CD4-positive, alpha-beta T cell treated with Interleukin-4 for 1 hour (primary cell): ENCODE data around the gene PIGA.

Source experiments
- DNase-seq, 2 donors: peaks; one replicate each; pipeline ENCODE4 v3.0.0-alpha.2; 2020 to 2022

PIGA gene, protein sequence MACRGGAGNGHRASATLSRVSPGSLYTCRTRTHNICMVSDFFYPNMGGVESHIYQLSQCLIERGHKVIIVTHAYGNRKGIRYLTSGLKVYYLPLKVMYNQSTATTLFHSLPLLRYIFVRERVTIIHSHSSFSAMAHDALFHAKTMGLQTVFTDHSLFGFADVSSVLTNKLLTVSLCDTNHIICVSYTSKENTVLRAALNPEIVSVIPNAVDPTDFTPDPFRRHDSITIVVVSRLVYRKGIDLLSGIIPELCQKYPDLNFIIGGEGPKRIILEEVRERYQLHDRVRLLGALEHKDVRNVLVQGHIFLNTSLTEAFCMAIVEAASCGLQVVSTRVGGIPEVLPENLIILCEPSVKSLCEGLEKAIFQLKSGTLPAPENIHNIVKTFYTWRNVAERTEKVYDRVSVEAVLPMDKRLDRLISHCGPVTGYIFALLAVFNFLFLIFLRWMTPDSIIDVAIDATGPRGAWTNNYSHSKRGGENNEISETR

DNA sequence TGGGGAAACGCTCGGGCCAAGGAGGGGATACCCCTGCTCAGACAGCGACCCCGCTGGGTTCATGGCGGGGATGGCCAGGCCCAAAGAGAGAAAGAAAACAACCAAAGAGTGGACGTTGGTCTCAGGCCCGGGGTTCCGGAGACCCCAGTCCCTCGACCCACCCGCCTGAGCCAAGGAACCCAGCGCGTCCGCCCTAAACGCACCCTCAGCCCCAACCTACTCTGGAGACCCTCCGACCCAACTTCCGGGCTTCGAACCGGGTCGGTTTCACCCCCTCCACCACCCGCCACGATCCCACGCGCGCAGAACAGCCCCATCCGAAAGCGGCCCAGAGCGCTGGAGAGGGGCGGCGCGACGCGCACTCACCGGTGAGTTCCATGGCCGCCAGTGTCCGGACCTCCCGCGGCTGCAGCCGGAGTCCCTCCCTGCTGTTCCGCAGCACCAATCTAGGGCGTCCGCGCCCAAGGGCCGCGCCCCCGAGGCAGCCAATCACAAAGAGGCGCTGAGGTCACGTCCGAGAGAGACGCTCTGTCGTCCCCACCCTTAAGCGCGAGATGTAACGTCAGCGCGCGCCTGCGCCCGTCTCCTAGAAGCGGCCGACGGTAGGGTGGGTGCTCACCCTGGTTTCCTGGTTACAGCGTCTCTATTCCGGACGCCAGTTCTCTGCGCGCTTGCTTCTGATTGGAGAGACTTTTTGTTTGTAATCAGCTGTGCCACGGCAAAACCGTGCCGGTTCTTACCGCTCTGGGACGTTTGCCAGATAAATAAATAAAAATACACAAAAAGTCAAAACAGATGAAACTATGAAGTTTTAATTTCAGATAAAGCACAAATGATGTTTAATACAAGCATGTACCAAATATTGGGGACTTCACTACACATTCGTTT, at the start of gene PIGA:
Gene PIGA (minus strand): TSS at position 389 of the 888 bp plus-strand sequence. CDS start 3,593 bp downstream, outside the sequence.
- DNase-seq: peak; percentile 94 to 96

DNA sequence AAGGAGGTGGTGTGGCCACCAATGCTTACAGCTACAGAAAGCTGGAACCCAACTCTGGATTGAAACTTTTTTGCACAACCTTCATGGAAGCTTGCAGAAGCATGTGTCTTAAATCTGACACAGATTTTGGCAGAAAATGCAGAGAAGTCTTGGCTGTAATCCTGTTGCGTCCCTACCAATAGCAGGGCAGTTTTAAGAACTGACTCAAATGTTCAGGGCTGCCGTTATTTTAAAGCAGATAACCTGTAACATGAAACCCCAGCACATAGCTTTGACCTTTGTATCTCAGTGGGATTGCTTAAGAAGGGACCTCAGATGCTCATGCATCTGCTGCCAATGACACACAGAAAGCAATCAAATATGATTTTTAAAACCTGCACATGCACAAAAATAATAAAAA, 49.0 kb upstream of the PIGA start, which contains the start of gene VEGFD:
Gene VEGFD (minus strand): TSS at position 110 of the 400 bp plus-strand sequence. CDS start 467 bp downstream, outside the sequence.
- no peak for DNase-seq

GRCh38 chrX:15382813-15383212, 47.5 kb upstream of the PIGA start:
- DNase-seq: no peak

DNA sequence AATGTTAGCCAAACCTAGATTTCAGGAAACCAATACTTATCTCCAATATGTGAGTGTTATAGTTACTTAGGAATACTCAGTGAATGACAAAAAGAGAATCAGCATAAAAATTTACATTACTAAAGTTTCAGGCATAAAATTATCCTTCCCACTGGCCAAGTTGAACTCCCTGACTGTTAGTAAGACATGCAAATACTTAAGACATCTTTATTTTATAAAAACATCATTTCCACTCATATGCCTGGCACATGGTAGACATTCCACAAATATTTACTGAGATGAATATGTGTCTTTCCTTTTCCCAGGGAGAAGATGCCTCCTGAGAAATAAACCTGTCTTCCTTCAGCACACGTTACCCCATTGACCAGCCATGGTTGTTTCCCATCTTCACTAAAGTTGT, 41.6 kb upstream of the PIGA start:
- no peak for DNase-seq

GRCh38 chrX:15373976-15374375, 38.7 kb upstream of the PIGA start:
- no peak for DNase-seq

GRCh38 chrX:15366506-15367352, 31.4 kb upstream of the PIGA start:
- no peak for DNase-seq

DNA sequence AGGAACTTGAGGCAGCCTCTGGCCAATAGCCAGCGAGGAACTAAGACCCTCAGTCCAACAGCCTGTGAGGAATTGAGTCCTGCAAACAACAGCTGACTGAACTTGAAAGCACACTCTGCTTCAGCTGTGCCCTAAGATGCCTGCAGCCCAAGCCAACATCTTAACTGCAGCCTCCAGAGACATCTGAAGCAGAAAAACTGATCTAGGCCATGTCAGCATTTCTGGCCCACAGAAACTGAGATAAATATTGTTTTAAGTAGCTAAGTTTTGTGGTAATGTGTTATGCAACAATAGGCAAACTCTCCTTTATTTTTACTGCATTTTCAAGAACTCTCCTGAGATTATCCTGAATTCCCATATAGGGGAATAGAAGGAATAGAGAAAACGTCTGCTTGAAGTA, 24.4 kb upstream of the PIGA start:
- DNase-seq: no peak

GRCh38 chrX:15358533-15358932, 23.2 kb upstream of the PIGA start:
- no peak for DNase-seq

DNA sequence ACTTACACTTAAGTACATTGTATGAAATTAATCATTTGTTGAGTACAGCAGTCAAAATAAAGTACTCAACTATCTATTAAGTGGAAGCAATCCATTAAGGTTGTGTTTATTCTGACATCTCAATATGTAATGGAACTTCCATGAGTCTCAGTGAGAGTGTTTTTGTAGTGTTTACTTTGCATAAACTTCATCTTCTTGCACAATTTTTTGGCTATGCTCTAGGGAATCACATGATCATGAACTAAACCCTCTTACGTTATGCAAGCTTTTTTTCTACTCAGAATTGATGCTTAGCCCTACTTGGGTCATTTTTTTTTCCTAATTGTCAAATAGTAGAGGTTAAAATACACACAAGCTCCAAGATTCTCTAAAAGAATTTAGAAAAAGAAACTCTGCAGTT, 21.1 kb upstream of the PIGA start:
- DNase-seq: no peak

- no peak for DNase-seq
Observed at GRCh38 chrX:15350329-15350996, 15.1 kb upstream of the PIGA start.

- DNase-seq: peak in 1 of 2 donors; percentile 36
Observed at GRCh38 chrX:15349046-15349445, 13.7 kb upstream of the PIGA start.

DNA sequence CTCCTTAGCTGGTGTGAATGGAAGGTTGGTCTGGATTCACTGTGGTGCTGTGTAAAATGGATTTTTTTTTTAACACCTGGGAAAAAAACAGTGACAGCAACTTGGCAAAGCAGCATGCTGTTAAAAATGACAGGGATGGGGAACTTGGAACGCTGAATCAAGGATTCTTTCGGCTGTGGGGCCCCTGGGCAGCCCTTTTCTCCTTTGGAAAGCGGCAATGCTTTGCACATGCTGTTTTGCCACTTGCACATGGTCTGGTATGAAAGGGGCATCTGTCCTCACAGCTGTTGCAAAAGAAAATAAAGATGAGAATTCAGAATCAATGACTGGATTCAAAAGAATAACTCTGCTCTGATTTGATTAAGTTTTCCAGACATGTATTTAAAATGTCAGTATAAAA, 10.7 kb upstream of the PIGA start:
- no peak for DNase-seq

GRCh38 chrX:15344106-15344505, 8.8 kb upstream of the PIGA start:
- DNase-seq: no peak

GRCh38 chrX:15343075-15343476, 7.8 kb upstream of the PIGA start:
- no peak for DNase-seq

GRCh38 chrX:15340867-15341266, 5.5 kb upstream of the PIGA start:
- DNase-seq: no peak

DNA sequence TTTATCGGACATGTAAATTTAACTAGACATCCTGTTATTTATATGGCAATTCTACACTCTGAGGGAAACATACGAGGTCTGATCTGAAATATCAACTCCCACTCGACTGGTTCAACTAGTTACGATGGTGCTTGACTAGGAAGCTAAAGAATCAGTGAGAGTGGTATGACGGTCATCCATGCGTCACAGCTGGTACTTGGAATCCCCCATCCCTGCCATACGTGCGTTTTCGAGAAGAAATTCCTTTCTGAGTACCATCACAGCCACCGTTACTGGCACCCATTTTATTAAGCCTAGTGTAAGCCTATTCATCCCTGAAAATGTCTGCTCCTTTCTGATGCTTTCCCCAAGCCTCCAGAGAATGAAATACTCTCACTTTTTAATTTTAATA, 695 bp upstream of the PIGA start:
- DNase-seq: peak; percentile 73 to 79

DNA sequence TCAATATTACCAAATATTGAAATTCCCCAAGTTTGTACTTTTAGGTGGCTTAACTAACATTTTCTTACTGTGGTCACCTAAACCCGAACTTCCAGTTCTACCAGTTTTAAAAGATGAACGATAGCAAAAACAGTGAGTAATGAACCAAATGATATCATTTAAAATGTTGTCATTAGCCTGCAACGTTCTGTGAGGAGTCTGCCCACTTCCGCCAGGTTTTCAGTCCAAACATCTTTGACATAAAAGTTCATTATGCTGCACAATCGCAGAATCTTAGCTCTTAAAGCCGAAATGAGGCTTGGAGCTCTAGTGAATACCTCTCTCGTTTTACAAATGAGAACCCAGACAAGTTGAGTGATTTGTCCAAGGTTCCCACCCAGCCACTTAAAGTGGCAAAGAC, 762 bp downstream of the PIGA start:
- peak; percentile 12 to 56 for DNase-seq

GRCh38 chrX:15328821-15329220, 6.5 kb downstream of the PIGA start:
- no peak for DNase-seq

DNA sequence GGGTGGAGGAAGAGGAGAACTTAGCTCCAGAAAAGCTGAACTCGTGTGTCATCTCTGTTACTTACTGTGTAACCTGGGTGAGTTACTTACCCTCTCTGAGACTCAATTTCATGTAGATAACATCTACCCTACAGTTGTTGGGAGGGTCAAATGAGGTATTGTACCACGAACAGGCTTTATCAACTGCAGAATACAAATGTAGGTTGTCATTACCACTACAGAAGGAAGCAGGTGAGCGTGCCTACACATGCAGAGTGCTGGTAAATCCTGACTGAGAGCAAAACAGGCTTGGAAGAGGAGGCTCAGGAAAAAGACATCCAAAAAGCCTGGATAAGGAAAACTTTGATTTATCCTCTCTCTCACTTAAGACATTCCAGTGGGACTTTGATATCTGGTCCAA, 7.2 kb downstream of the PIGA start:
- no peak for DNase-seq

GRCh38 chrX:15322472-15322871, 12.9 kb downstream of the PIGA start:
- no peak for DNase-seq

DNA sequence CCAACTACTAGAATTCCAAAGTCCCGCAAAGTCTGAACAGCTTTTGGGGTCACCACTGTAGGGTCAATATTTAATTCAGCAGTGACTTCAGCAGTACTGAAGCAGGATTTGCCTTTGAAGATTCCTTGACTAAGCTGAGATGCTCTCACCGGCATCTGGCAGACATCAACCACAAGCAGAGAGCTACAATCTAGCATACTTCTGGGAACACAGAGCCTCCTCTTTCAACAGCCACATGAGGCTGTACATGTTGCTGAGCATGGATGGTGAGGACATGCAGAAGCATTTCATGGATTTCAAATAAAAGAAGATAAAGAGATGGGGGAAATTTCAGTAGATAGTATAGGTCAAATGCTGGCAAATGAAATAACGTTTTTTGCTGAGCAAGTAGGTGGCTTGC, 13.3 kb downstream of the PIGA start:
- DNase-seq: no peak

DNA sequence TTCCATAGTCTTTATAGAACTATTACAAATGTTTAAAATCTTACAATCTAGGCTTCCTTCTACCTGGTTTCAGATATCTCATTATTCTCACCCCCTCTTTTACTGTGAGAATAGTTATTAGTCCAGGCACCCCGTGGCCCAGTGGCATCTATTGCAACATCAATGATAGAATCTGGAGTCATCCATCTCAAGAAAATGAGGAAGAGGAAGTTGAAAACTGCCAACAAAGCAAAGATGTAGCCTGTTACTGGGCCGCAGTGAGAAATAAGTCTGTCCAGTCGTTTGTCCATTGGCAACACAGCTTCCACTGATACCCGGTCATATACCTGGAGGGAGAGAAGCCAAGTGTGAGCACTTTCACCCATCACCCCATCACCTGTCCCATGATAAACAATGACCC, 13.9 kb downstream of the PIGA start:
- DNase-seq: peak in 1 of 2 donors; percentile 30
